Activated T-cell treated with anti-CD3 and anti-CD28 coated beads, Interleukin-2, amount 50 U/mL, for 24 hours (primary cell): ENCODE measurements around the gene SPOCK3.
"Not testable (repeated sequence)": the region's sequence is repeated elsewhere in the genome, so short reads cannot be mapped to it uniquely, and the experiment has no call there.

Source experiments
- DNase-seq: peaks from one replicate; pipeline ENCODE4 v3.0.0-alpha.2; 2020
- H3K27ac Mint-ChIP-seq: 2 replicates; pipeline ENCODE4 v1.8.0; 2020; ENCODE audit warnings: mild to moderate bottlenecking, mixed read lengths
- H3K27me3 Mint-ChIP-seq: 2 replicates; pipeline ENCODE4 v1.8.0; 2020; ENCODE audit warnings: mixed read lengths
- H3K36me3 Mint-ChIP-seq: 2 replicates; pipeline ENCODE4 v1.8.0; 2020; ENCODE audit warnings: low read depth, mixed read lengths
- H3K4me1 Mint-ChIP-seq: 2 replicates; pipeline ENCODE4 v1.8.0; 2020; ENCODE audit warnings: low read depth, mixed read lengths
- H3K4me3 Mint-ChIP-seq: 2 replicates; pipeline ENCODE4 v1.8.0; 2020; ENCODE audit warnings: mild to moderate bottlenecking, moderate library complexity, mixed read lengths
- H3K9me3 Mint-ChIP-seq: 2 replicates; pipeline ENCODE4 v1.8.0; 2020; ENCODE audit warnings: mixed read lengths

The SPOCK3 gene

GRCh38 chr4:166823848-166824247 lies 410.4 kb downstream of the SPOCK3 start:
- Mint-ChIP-seq H3K27me3 (no peaks in the 10 kb centered on the region), H3K27ac (no peak overlapping the region), H3K4me3 (no peak overlapping the region), H3K9me3 (peaks cover 20% of the 10 kb centered on the region), H3K36me3 (no peaks in the 10 kb centered on the region), H3K4me1 (no peaks in the 10 kb centered on the region)
- DNase-seq: no peak

GRCh38 chr4:166823126-166823525 lies 411.2 kb downstream of the SPOCK3 start:
- no peak for DNase-seq
- Mint-ChIP-seq H3K27ac (no peak overlapping the region), H3K36me3 (no peaks in the 10 kb centered on the region), H3K4me1 (no peaks in the 10 kb centered on the region), H3K27me3 (no peaks in the 10 kb centered on the region), H3K9me3 (peaks cover 20% of the 10 kb centered on the region), H3K4me3 (no peak overlapping the region)

GRCh38 chr4:166822386-166822785 lies 411.9 kb downstream of the SPOCK3 start:
- Mint-ChIP-seq H3K9me3 (peaks cover 20% of the 10 kb centered on the region), H3K4me3 (no peak overlapping the region), H3K27me3 (no peaks in the 10 kb centered on the region), H3K4me1 (no peaks in the 10 kb centered on the region), H3K27ac (no peak overlapping the region), H3K36me3 (no peaks in the 10 kb centered on the region)
- DNase-seq: no peak

- Mint-ChIP-seq H3K36me3 (no peaks in the 10 kb centered on the region), H3K9me3 (peaks cover 10% of the 10 kb centered on the region), H3K4me1 (no peaks in the 10 kb centered on the region), H3K4me3 (no peak overlapping the region), H3K27ac (no peak overlapping the region), H3K27me3 (no peaks in the 10 kb centered on the region)
- DNase-seq: no peak
These were observed 417.4 kb downstream of the SPOCK3 start for GRCh38 chr4:166816890-166817289.

- H3K27me3 Mint-ChIP-seq: no peaks in the 10 kb centered on the region
- no peak for DNase-seq
- no peak overlapping the region for H3K27ac Mint-ChIP-seq
- no peak overlapping the region for H3K4me3 Mint-ChIP-seq
- no peaks in the 10 kb centered on the region for H3K36me3 Mint-ChIP-seq
- peaks cover 2% of the 10 kb centered on the region for H3K9me3 Mint-ChIP-seq
- H3K4me1 Mint-ChIP-seq: no peaks in the 10 kb centered on the region
These were observed 425.9 kb downstream of the SPOCK3 start for GRCh38 chr4:166808380-166808779.

GRCh38 chr4:166802346-166802745 lies 431.9 kb downstream of the SPOCK3 start:
- no peaks in the 10 kb centered on the region for H3K36me3 Mint-ChIP-seq
- no peaks in the 10 kb centered on the region for H3K4me1 Mint-ChIP-seq
- DNase-seq: no peak
- H3K27ac Mint-ChIP-seq: no peak overlapping the region
- peaks cover 13% of the 10 kb centered on the region for H3K9me3 Mint-ChIP-seq
- no peaks in the 10 kb centered on the region for H3K27me3 Mint-ChIP-seq
- H3K4me3 Mint-ChIP-seq: no peak overlapping the region

- Mint-ChIP-seq H3K36me3 (no peaks in the 10 kb centered on the region), H3K4me3 (no peak overlapping the region), H3K27me3 (no peaks in the 10 kb centered on the region), H3K9me3 (peaks cover 16% of the 10 kb centered on the region), H3K4me1 (no peaks in the 10 kb centered on the region), H3K27ac (no peak overlapping the region)
- no peak for DNase-seq
These were observed 436.2 kb downstream of the SPOCK3 start for GRCh38 chr4:166798126-166798525.

- Mint-ChIP-seq H3K9me3 (peaks cover 19% of the 10 kb centered on the region), H3K4me3 (no peak overlapping the region), H3K36me3 (no peaks in the 10 kb centered on the region), H3K27ac (no peak overlapping the region), H3K4me1 (no peaks in the 10 kb centered on the region), H3K27me3 (no peaks in the 10 kb centered on the region)
- DNase-seq: no peak
These were observed 456.5 kb downstream of the SPOCK3 start for GRCh38 chr4:166777760-166778159.

GRCh38 chr4:166763018-166763417 lies 471.3 kb downstream of the SPOCK3 start:
- H3K27ac Mint-ChIP-seq: no peak overlapping the region

GRCh38 chr4:166741742-166742141 lies 492.6 kb downstream of the SPOCK3 start:
- no peaks in the 10 kb centered on the region for H3K27me3 Mint-ChIP-seq

More at GRCh38 chr4:166763018-166763417, 471.3 kb downstream of the SPOCK3 start:
- Mint-ChIP-seq H3K4me1 (no peaks in the 10 kb centered on the region), H3K27me3 (no peaks in the 10 kb centered on the region), H3K36me3 (no peaks in the 10 kb centered on the region), H3K4me3 (no peak overlapping the region), H3K9me3 (peaks cover 16% of the 10 kb centered on the region)
- no peak for DNase-seq

GRCh38 chr4:166739215-166739614 lies 495.1 kb downstream of the SPOCK3 start:
- not testable (repeated sequence) for H3K4me3 Mint-ChIP-seq, DNase-seq, H3K4me1 Mint-ChIP-seq, H3K9me3 Mint-ChIP-seq, H3K27me3 Mint-ChIP-seq, H3K36me3 Mint-ChIP-seq, H3K27ac Mint-ChIP-seq

More at GRCh38 chr4:166741742-166742141, 492.6 kb downstream of the SPOCK3 start:
- H3K4me3 Mint-ChIP-seq: no peak overlapping the region
- no peaks in the 10 kb centered on the region for H3K36me3 Mint-ChIP-seq
- no peaks in the 10 kb centered on the region for H3K4me1 Mint-ChIP-seq
- DNase-seq: no peak
- peaks cover 9% of the 10 kb centered on the region for H3K9me3 Mint-ChIP-seq
- H3K27ac Mint-ChIP-seq: no peak overlapping the region

GRCh38 chr4:166737430-166737829 lies 496.9 kb downstream of the SPOCK3 start:
- Mint-ChIP-seq H3K4me1 (no peaks in the 10 kb centered on the region), H3K27ac (no peak overlapping the region), H3K4me3 (no peak overlapping the region), H3K27me3 (no peaks in the 10 kb centered on the region), H3K36me3 (no peaks in the 10 kb centered on the region), H3K9me3 (peaks cover 5% of the 10 kb centered on the region)
- DNase-seq: no peak

GRCh38 chr4:166735553-166735952 lies 498.7 kb downstream of the SPOCK3 start:
- H3K9me3 Mint-ChIP-seq: peaks cover 5% of the 10 kb centered on the region
- H3K4me1 Mint-ChIP-seq: no peaks in the 10 kb centered on the region
- no peaks in the 10 kb centered on the region for H3K27me3 Mint-ChIP-seq
- no peak for DNase-seq
- no peak overlapping the region for H3K4me3 Mint-ChIP-seq
- H3K36me3 Mint-ChIP-seq: no peaks in the 10 kb centered on the region
- H3K27ac Mint-ChIP-seq: no peak overlapping the region

- DNase-seq: no peak
- no peak overlapping the region for H3K27ac Mint-ChIP-seq
- H3K4me1 Mint-ChIP-seq: no peaks in the 10 kb centered on the region
- no peak overlapping the region for H3K4me3 Mint-ChIP-seq
- H3K27me3 Mint-ChIP-seq: no peaks in the 10 kb centered on the region
- no peaks in the 10 kb centered on the region for H3K36me3 Mint-ChIP-seq
- peaks cover 5% of the 10 kb centered on the region for H3K9me3 Mint-ChIP-seq
These were observed 499.5 kb downstream of the SPOCK3 start for GRCh38 chr4:166734797-166735196.

GRCh38 chr4:166733686-166734085 lies 500.6 kb downstream of the SPOCK3 start:
- Mint-ChIP-seq H3K27me3 (no peaks in the 10 kb centered on the region), H3K4me3 (no peak overlapping the region), H3K36me3 (no peaks in the 10 kb centered on the region), H3K9me3 (peaks cover 5% of the 10 kb centered on the region), H3K4me1 (no peaks in the 10 kb centered on the region), H3K27ac (no peak overlapping the region)
- no peak for DNase-seq

GRCh38 chr4:166726832-166727231 lies 507.5 kb downstream of the SPOCK3 start:
- H3K36me3 Mint-ChIP-seq: no peaks in the 10 kb centered on the region
- H3K27me3 Mint-ChIP-seq: no peaks in the 10 kb centered on the region
- no peaks in the 10 kb centered on the region for H3K4me1 Mint-ChIP-seq
- H3K27ac Mint-ChIP-seq: no peak overlapping the region
- DNase-seq: no peak
- H3K4me3 Mint-ChIP-seq: no peak overlapping the region
- H3K9me3 Mint-ChIP-seq: no peaks in the 10 kb centered on the region
